ENCODE data around the gene HIRA.
"Not testable (repeated sequence)": the region's sequence is repeated elsewhere in the genome, so short reads cannot be mapped to it uniquely, and the experiment has no call there.

HIRA gene

DNA sequence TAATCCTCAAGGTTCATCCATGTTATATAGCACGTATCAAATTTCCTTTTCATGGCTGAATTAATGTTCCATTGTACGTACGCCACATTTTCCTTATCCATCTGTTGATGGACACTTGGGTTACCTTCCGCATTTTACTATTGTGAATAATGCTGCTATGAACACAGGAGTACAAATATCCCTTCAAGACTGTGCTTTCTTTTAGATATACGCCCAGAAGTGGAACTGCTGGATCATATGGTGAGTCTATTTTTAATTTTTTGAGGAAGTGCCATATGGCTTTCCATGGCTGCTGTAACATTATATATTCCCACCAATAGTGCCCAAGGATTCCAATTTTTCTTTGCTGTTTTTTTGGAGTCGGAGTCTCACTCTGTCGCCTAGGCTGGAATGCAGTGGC is 6.8 kb upstream of the HIRA start:
- peak; percentile 47 for DNase-seq

GRCh38 chr22:19436444-19437161 is 5.1 kb upstream of the HIRA start:
- DNase-seq = not testable (repeated sequence)

DNA sequence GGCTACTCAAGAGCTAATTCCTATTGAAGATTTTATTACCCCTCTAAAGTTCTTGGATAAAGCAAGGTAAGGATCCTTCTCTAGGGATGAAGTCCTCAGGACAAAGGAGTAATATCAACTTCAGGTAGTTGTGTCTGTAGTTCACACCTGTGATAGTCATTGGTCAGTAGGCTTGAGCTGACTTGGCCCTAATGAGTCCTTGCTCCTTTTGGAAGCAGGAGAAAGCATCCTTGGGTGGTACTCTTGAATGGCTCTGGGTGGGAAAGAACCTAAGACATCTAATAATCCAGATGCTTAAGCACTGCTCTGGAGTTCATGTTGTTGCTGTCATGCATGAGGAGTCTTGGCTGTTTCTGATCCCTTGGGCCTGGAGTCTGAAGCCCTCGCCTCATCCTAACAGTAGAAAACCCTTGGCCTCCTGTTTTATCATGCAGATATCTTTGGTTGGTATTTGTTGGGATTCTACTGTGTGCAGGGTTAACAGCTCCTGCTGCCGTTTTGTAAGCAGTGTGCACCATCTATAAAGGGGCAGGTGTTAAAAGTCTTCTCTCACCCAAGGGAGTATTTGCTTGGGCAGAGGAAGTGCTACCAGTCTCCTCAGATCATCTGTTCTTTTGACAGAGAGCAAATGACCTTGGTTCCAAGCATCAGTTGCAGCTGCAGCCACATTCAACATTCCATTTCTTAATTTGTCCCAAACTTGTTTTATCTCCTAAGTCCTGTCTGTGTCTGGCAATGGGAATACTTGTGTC is 3.5 kb upstream of the HIRA start:
- DNase-seq = no peak

GRCh38 chr22:19434401-19434800 is 2.9 kb upstream of the HIRA start:
- DNase-seq = no peak

DNA sequence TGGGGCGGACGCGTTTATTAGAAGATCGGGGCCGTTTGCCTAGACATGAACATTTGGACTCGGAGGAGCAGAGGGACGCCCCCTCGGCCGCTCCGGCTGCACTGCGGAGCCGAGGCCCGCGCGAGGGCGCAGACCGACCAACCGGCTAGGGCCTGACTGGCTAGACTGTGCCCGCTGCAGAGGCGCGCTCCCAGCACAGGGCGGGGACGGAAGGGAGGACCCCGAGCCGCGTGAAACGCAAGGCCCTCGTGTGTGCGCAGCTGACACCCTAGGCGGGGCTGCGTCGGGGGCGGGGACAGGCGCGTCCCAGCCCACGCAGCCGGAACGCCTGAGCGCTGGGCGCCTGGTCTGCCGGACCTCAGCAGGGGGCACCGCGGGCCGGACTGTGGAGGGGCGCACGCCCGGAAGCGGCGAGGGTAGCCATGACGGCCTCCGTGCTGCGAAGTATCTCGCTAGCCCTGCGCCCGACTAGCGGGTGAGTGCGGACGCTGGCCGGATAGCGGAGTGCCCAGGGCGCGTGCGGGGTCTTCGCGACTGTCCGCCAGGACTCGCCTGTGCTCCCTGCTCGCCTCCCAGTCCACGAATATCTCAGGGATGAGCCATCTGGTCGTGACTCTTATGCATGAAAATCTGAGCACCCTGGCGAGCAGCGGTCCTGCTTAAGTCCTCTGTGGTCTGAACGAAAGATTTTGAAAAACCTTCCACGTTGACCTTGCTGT is 759 bp upstream of the HIRA start, which contains the start of gene MRPL40:
Gene MRPL40 (plus strand): TSS at position 413 of the 719 bp plus-strand sequence. CDS start 10 bp downstream, at position 423.
- DNase-seq = peak; percentile 43

- DNase-seq = no peak
Measured at GRCh38 chr22:19430890-19431541, 517 bp downstream of the HIRA start.

DNA sequence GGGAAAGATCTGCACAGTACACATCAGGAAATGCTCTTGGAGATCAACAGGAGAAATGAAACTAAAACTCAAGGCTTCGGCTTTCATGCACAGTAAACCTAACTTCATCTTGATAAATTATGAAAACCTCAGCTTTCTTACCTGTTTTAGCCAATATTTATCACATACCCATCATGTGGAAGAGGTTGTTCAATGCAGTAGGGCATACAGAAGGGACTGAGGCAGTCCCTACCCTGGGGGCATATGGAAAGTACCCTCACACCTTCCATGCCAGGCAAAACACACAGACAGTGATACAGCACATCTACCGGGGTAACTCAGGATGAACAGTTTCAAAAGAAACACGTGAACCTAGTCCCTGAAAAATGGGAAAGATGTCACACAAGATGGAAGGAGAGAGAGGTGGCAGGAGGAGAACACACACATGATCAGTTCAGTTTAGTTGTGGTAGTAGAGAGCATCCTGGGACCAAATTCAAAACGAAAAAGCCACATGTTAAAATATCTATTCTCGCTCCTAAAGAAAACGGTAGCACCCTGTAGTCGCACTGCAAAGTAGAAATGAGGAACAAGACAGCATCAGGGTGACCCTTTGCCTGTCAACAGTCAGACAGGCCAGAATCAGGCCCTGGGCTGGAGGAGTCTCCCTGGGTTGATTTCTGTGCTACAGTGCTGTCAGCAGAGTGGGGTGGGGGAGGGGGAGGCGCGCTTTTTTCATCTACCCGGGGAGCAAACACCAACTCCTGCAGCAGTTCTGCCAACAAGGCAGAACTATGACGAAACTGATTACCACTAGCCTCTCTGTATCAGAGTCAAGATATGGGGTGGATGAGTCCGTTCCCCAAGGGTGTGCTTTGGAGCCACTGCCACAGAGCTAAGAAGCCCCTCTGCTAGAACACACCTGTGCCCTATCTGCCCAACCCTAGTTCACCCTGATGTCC is 1.3 kb downstream of the HIRA start:
- no peak for DNase-seq

- DNase-seq = no peak
Measured at GRCh38 chr22:19424186-19424500, 7.4 kb downstream of the HIRA start.

GRCh38 chr22:19422440-19423301 is 8.9 kb downstream of the HIRA start:
- no peak for DNase-seq

DNA sequence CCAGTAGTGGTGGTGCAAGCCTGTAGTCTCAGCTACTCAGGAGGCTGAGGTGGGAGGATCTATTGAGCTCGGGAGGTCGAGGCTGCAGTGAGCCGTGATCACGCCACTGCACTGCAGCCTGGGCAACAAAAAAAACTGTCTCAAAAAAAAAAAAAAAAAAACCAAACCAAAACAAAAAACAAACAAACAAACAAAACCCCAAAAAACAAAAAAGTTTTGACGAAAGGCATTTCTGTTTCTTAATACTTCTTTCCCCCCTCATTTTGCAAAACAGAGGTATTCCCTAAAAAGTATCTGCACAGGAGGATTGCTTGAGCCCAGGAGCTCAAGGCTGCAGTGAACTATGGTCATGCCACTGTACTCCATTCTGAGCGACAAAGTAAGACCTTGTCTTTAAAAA is 11.2 kb downstream of the HIRA start:
- no peak for DNase-seq

GRCh38 chr22:19419464-19420178 is 11.9 kb downstream of the HIRA start:
- DNase-seq = no peak

GRCh38 chr22:19419086-19419463 is 12.5 kb downstream of the HIRA start:
- no peak for DNase-seq

DNA sequence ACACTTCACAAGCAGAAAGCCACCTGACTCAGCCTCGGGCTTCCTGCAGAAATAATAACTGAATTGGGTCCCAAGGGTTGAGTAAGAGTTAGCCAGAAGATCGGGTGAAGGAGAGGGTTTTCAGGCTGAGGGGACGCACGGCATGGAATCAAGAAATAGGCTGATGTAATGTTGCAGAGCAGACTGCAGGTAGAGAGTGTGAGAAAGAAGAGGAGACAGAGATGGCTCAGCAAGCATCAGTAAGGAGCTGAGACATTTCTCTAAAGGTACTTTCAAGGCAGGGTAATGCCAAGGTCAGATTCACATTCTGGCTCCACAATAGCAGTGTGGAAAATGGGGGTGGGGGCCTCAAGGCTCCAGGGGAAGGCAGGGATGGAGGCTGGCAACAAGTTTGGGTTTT is 18.6 kb downstream of the HIRA start:
- DNase-seq = no peak

DNA sequence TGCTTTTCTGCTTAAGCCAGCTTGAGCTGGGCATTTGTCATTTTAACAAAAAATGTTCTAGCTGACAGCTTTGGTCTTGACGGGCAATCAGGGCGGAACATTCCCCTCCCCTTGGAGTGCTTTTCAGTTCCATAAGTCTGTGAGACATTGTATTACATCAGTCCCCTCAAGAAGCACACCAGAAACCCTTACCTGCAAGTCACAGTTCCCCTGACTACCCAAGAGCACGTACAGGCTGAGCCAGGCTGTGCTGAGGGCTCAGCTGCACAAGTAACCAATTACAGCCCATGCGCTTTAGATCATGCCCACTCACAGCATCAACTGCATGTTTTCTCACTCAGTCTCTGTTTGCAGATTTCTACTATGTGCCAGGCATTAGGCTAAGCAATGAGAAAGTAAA is 19.1 kb downstream of the HIRA start:
- DNase-seq = no peak

- DNase-seq = no peak
Measured at GRCh38 chr22:19411690-19412045, 19.9 kb downstream of the HIRA start.

DNA sequence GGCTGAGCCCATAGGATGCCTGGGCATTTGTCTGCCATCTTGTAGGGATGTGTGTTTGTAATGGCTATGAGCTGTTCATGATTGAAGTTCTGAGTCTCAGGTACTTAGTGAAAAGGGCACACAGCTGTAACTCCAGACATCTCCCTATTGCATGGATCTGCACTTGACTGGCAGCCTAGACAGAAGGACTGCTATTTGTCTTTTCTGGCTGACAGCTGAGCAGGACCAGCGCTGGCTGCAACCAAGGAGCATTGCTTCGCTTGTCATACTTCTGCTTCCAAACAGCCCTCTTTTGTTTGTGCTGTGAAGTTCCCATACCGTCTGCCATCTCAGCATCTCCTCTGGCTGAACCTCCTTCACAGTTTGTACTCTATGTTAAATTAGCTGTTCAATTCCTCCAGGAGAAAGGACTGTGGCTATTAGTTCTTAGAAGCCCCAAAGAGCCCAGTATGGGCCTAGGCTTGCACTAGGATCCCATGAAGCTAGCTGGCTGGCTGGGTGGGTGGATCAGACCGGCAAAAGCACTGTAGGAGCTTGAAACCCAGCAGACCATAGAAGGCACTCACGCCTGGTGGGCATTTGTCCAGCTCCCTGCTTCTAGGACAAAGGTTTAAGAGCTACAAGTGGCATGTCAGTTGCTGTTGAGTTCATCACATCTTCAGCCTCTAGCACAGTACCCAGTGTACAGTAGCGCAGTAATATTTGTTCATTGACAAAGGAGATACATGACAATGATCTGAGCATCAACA is 20.4 kb downstream of the HIRA start:
- no peak for DNase-seq

DNA sequence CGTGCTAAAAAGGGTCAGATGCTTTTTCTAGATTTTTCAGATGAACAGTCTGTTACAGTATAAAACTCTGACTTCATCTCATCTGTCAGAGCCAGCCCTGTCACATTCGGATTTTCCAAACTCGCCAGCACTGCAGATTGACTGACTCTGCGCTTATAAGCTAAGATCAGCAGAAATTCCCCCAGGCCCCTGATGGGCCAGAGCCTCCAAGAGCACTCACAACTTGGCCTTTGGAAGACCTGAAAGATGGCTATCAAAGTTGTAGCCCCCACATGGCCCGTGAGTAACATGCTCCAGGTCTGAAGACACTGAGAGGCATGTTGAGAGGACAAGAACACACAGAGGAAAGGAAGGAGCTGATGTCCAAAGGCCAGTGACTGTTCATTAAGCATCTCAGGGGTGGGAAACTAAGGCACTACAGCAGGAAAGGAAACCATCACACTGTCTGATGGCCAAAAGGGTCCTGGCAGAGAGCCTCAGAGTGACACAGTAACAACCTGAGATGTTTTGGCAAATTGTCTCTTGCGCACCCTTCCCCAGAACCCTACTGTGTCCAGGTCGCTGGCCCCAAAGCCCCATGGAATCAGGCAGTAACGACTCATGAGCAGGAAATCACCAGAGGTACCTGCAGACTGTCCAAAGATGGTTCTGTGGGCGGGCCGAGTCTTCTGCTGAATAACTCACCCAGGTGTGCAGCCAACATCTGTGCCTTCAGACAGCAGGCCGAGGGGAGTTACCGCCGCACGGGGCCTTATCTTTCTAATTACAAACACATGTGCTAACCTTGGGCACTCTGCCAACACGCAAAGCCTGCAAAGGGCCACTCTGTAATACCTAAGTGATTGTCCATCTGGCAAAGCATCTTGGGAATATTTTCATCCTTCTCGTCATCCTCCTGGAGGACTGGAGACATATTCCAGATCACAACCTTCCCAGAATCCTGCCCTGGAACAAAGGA is 23.6 kb downstream of the HIRA start:
- peak; percentile 2 for DNase-seq

DNA sequence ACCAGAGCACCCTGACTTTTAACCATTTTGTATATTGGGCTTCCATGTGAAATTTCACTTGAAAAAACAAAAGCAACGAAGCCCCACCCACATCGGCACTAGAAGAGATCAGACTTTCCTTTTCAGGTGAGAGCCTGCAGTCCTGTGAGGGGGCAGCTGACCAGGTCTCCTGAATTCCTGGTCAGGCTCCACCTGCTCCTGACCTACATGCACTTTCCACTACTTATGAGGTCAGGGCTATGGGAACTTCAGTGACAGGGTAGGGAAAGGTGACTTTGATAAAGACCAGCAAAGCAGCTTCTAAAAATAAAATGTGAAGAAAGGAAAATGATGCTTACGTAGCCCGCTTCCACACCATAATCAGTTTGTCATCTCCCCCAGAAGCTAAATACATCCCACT is 24.7 kb downstream of the HIRA start:
- DNase-seq = no peak

All from DMS 273 treated with DMSO at 0.1 percent for 48 hours (cell line).